Measurements from ENCODE around the gene FILIP1. TPM values are rescaled to one million over a fixed set of nuclear protein-coding genes. Genes with fewer than 3 reads are reported as not detected.

Gene FILIP1
- total RNA-seq, 1 donor from 2014 or later: not detected

DNA sequence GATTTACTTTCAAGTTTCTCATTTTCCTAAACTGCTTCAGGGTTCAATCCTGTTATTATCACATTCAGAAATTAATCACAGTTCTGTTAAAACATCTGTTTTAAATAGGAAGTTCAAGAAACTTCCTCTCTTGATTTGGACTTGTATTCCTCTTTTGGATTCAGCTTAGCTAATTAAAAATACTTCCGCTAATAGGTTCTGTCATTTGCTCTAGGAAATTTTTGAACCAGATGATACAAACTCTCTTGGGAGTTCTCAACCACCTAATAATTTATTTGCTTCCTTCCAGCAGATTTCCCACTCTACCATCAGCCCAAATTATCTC lies 193.1 kb downstream of the FILIP1 start:
- H3K27me3 Mint-ChIP-seq: peaks cover 3% of the 10 kb centered on the region
- no peak for DNase-seq

DNA sequence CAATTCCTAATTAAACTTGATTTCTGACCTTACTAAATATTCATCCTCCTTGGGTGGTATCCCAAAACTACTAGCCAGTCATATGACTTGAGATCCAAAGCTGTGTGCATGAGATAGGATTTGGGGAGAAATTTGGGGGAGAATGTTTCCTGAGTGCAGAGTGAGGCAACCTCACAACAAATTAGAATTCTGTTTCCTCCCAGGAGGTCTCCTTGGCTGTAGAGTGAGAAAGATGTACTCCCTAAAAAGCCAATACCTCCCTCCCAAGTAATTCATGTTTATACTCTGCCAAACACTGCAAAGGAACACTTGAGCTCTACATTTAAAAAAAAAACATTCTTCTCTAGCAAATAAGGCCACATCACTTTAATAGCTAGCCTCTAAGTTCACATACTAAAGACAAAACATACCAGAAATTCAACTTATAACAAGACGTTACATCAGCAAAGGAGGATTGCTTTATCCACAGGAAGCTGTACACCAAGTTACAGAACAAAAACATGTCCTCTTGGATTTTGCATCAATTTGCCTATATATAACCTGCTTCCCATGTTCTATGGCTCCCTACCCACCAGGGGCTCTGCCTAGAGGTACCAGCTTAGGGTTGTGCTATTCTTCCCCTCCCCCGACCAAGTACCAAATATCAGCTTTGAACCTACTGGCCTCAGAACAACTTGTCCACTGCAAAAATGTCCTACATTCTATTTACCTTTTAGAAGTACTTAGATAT lies 193.6 kb downstream of the FILIP1 start:
- H3K4me1 Mint-ChIP-seq: no peaks in the 10 kb centered on the region
- DNase-seq: no peak
- H3K9me3 Mint-ChIP-seq: no peaks in the 10 kb centered on the region
- H3K27me3 Mint-ChIP-seq: peaks cover 2% of the 10 kb centered on the region
- no peaks in the 10 kb centered on the region for H3K36me3 Mint-ChIP-seq (ENCODE audit: low read depth)
- no peak overlapping the region for H3K4me3 Mint-ChIP-seq
- intact Hi-C loops (cut with micrococcal nuclease): no loop called here
- no peak overlapping the region for H3K27ac Mint-ChIP-seq

More for the DNA sequence above, 193.1 kb downstream of the FILIP1 start:
- Mint-ChIP-seq H3K4me3 (no peak overlapping the region), H3K4me1 (no peaks in the 10 kb centered on the region), H3K27ac (no peak overlapping the region), H3K9me3 (no peaks in the 10 kb centered on the region), H3K36me3 (ENCODE audit: low read depth) (no peaks in the 10 kb centered on the region)
- intact Hi-C loops (cut with micrococcal nuclease): no loop called here

GRCh38 chr6:75296811-75297779 lies 196.5 kb downstream of the FILIP1 start:
- Mint-ChIP-seq H3K4me1 (no peaks in the 10 kb centered on the region), H3K27me3 (no peaks in the 10 kb centered on the region), H3K4me3 (no peak overlapping the region), H3K27ac (no peak overlapping the region), H3K9me3 (no peaks in the 10 kb centered on the region), H3K36me3 (ENCODE audit: low read depth) (no peaks in the 10 kb centered on the region)
- intact Hi-C loops (cut with micrococcal nuclease): loop anchor here (1.0 kb wide), 1 partner anchor 229 kb away; no protein-coding TSS in a partner anchor
- peak; percentile 67 for DNase-seq

GRCh38 chr6:75292555-75292954 lies 201.0 kb downstream of the FILIP1 start:
- no peaks in the 10 kb centered on the region for H3K9me3 Mint-ChIP-seq
- intact Hi-C loops (cut with micrococcal nuclease): no loop called here
- no peak overlapping the region for H3K4me3 Mint-ChIP-seq
- H3K4me1 Mint-ChIP-seq: peaks cover 7% of the 10 kb centered on the region
- peaks cover 3% of the 10 kb centered on the region for H3K36me3 Mint-ChIP-seq (ENCODE audit: low read depth)
- no peaks in the 10 kb centered on the region for H3K27me3 Mint-ChIP-seq
- DNase-seq: no peak
- H3K27ac Mint-ChIP-seq: no peak overlapping the region

DNA sequence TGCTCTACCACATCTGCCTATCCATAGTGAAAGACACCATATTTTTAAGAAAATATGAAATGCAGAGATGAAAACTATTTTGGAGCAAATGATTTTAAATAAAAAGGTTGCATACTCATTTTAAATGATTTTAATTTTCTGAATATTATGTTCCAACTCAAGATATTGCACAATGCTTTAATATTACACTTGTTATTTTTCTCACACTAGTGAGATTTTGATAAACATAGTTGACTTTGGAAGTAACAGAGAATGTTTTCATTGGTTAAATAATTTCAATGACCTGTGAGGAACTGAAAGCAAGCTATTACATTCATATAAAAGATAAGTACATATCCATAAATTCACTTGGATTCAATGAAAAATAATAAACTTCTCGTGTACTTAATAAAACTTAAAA lies 201.9 kb downstream of the FILIP1 start:
- Mint-ChIP-seq H3K4me3 (no peak overlapping the region), H3K27me3 (no peaks in the 10 kb centered on the region), H3K27ac (no peak overlapping the region), H3K4me1 (peaks cover 15% of the 10 kb centered on the region), H3K9me3 (no peaks in the 10 kb centered on the region), H3K36me3 (ENCODE audit: low read depth) (peaks cover 3% of the 10 kb centered on the region)
- no peak for DNase-seq
- intact Hi-C loops (cut with micrococcal nuclease): no loop called here

DNA sequence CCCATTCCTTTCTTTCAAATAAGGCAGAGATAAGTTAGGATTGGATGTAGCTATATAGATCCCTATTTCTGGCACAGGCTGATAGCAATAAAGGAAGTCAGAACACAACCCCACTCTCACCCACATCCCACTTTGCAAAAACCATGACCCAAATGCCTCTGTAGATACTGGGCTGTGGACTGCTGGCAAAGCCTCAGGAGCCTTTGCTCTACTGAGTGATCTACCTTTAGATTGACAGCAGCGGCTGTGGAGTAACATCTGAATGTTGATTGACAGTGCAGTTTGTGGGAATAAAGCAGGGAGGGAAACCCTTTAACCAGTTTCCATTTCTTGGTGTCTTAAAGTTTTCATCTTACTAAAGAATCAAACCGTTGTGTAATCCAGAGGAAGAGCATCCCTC lies 202.3 kb downstream of the FILIP1 start:
- peaks cover 3% of the 10 kb centered on the region for H3K36me3 Mint-ChIP-seq (ENCODE audit: low read depth)
- intact Hi-C loops (cut with micrococcal nuclease): no loop called here
- no peaks in the 10 kb centered on the region for H3K9me3 Mint-ChIP-seq
- no peak overlapping the region for H3K4me3 Mint-ChIP-seq
- H3K27me3 Mint-ChIP-seq: no peaks in the 10 kb centered on the region
- no peak for DNase-seq
- peaks cover 19% of the 10 kb centered on the region for H3K4me1 Mint-ChIP-seq
- H3K27ac Mint-ChIP-seq: no peak overlapping the region

GRCh38 chr6:75290136-75290945 lies 203.3 kb downstream of the FILIP1 start:
- DNase-seq: no peak
- no peak overlapping the region for H3K27ac Mint-ChIP-seq
- no peaks in the 10 kb centered on the region for H3K9me3 Mint-ChIP-seq
- H3K36me3 Mint-ChIP-seq (ENCODE audit: low read depth): peaks cover 3% of the 10 kb centered on the region
- intact Hi-C loops (cut with micrococcal nuclease): no loop called here
- no peak overlapping the region for H3K4me3 Mint-ChIP-seq
- H3K27me3 Mint-ChIP-seq: no peaks in the 10 kb centered on the region
- peaks cover 20% of the 10 kb centered on the region for H3K4me1 Mint-ChIP-seq

- intact Hi-C loops (cut with micrococcal nuclease): no loop called here
- Mint-ChIP-seq H3K9me3 (no peaks in the 10 kb centered on the region), H3K36me3 (ENCODE audit: low read depth) (peaks cover 3% of the 10 kb centered on the region), H3K27ac (no peak overlapping the region), H3K4me3 (no peak overlapping the region), H3K4me1 (peaks cover 20% of the 10 kb centered on the region), H3K27me3 (no peaks in the 10 kb centered on the region)
- DNase-seq: no peak
Measured at GRCh38 chr6:75288023-75288422, 205.6 kb downstream of the FILIP1 start.

DNA sequence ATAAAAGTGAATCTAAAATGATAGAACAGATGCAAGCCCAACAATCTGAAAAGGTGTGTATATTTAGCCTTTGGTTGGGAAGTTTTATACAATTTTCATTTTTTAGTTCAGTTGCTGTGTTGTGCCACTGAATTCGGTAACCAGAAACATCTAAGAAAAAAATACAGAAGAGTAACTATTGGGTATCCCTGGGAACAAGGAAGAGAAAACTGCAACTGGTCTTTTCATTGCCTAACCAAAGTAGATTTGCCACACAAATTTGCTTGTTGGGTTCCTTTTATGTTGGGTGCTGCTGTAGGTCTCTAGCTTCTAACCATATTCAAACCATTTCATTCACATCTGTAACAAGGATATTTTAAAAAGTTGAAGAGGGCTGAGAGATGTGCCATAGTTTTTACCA lies 206.2 kb downstream of the FILIP1 start:
- H3K4me1 Mint-ChIP-seq: peaks cover 25% of the 10 kb centered on the region
- no peak overlapping the region for H3K27ac Mint-ChIP-seq
- intact Hi-C loops (cut with micrococcal nuclease): no loop called here
- no peaks in the 10 kb centered on the region for H3K9me3 Mint-ChIP-seq
- no peak for DNase-seq
- no peaks in the 10 kb centered on the region for H3K27me3 Mint-ChIP-seq
- peak overlapping the region; percentile 10 for H3K4me3 Mint-ChIP-seq
- peaks cover 3% of the 10 kb centered on the region for H3K36me3 Mint-ChIP-seq (ENCODE audit: low read depth)

GRCh38 chr6:75286955-75287354 lies 206.6 kb downstream of the FILIP1 start:
- Mint-ChIP-seq H3K27ac (no peak overlapping the region), H3K36me3 (ENCODE audit: low read depth) (peaks cover 3% of the 10 kb centered on the region), H3K4me1 (peaks cover 27% of the 10 kb centered on the region), H3K4me3 (peak overlapping the region; percentile 10), H3K9me3 (no peaks in the 10 kb centered on the region), H3K27me3 (no peaks in the 10 kb centered on the region)
- DNase-seq: no peak
- intact Hi-C loops (cut with micrococcal nuclease): no loop called here

DNA sequence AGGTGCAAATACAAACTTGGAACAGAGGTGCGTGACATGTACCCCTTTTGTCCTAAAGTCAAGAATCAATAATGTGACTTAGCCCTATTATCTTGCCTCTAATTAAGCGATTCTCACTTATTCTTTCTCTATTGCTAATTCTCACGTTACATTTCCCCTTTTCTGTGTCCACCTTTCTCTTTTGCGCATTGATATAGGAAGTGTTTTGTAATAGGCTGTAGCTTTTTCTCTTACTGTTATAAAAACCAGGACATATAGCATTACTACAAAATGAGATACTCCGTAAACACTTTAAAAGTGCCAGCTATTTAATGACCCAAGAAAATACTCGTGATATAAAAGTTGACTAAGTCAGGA lies 208.3 kb downstream of the FILIP1 start:
- Mint-ChIP-seq H3K9me3 (no peaks in the 10 kb centered on the region), H3K36me3 (ENCODE audit: low read depth) (peaks cover 2% of the 10 kb centered on the region), H3K27ac (no peak overlapping the region), H3K4me3 (no peak overlapping the region), H3K27me3 (no peaks in the 10 kb centered on the region), H3K4me1 (peaks cover 25% of the 10 kb centered on the region)
- intact Hi-C loops (cut with micrococcal nuclease): loop anchor here (1.0 to 2.0 kb wide), 3 partner anchors 19 to 1764 kb away; partner anchors contain the start of gene EEF1A1
- no peak for DNase-seq

DNA sequence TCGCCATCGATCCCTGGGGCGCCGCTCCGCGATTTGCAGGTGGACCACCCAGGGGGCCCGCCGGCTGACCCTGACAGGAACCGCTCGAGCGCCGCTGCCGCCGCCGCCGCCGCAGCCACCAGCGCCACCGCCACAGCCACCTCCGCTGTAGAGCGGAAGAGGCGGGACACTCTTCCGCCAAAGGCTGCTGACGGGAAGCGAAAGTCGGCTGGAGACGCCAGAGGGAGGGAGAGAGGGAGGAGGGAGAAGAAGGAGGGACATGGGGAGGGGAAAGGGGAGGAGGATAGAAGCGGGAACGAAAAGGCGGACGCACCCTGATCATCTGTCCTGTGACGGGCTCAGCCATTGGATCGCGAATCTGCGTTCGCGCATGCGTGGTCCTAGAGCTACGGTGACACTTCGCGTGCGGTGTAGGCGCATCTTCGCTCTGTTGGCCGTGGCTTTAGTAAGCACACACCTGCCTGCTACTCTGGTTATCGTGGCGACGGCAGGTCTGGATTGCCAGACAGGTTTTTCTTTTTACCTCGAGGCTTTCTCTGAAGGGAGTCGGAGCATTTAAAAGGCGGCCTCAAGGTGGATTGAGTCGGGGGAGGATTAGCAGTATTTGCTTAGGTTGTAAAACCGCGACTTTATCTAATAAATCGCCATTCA lies 208.8 kb downstream of the FILIP1 start, which contains the start of gene TMEM30A:
Gene TMEM30A, minus strand, starts transcription at position 161 of the 651 bp plus-strand sequence. Its CDS starts 154 bp downstream, at position 7.
- peaks cover 2% of the 10 kb centered on the region for H3K36me3 Mint-ChIP-seq (ENCODE audit: low read depth)
- no peaks in the 10 kb centered on the region for H3K9me3 Mint-ChIP-seq
- no peak within 1 kb of the TSS for H3K4me3 Mint-ChIP-seq
- H3K27me3 Mint-ChIP-seq: no peaks in the 10 kb centered on the region
- intact Hi-C loops (cut with micrococcal nuclease): loop anchor here (1.0 to 5.0 kb wide), 7 partner anchors 18 to 1764 kb away; partner anchors contain the start of genes COX7A2, EEF1A1 and SLC17A5
- peak; percentile 99 for DNase-seq
- no peak within 1 kb of the TSS for H3K27ac Mint-ChIP-seq
- H3K4me1 Mint-ChIP-seq: peaks cover 29% of the 10 kb centered on the region
